GM19452 (cell line): ENCODE results near the gene MSMB.
"Not testable (repeated sequence)": the region's sequence is repeated elsewhere in the genome, so short reads cannot be mapped to it uniquely, and the experiment has no call there.

Experiments used
- ATAC-seq: cut with Tn5 transposase; IDR thresholded peaks from one replicate; pipeline ENCODE4 v1.9.1; 2021; ENCODE audit not compliant: unreplicated experiment

The MSMB gene

DNA sequence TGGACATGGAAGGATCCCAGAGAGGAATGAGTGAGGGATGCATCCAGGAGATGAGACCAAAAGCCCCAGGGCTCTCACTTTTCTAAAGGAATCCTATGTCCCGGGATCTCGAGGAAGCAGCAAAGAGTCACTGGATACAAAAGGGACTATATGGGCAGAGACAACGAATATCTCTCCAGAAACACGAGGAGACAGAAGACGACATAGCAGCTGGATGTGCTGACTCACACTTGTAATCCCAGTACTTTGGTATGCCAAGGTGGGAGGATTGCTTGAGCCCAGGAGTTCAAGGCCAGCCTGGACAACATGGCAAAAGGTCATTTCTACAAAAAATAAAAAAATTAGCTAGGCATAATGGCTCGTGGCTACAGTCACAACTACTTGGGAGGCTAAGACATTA lies 24.7 kb upstream of the MSMB start:
- no peak for ATAC-seq

DNA sequence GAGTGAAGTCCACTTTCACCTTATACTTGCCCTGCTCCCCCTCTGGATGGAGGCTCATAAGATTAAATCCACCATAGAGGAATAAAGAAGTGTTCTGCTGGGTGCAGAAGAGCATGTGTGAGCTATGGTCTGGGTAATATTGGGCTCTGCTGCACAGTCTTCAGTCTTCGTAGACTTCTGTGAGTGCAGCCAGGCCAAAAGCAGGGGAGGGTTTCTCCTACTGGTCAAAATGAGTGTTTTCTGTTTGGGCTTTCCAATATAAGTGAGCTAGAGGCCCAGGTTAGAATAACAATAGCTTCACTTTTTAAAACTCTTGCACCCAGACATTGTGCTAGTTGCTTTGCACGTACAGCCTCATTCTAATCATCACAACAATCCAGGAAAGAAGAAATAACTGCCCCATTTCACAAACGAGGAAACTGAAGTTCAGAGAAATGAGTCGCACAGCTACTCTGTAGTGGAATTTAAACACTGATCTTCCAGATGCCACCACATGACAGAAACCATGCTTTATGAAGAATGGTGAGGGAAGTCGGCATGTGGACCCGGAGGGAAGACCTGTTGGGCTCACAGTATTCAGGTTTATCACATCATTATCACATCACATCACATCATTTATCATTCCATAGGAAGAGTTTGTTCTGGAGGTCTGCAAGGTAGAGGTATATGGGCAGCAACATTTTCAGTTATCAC lies 23.8 kb upstream of the MSMB start:
- ATAC-seq = no peak

- ATAC-seq = no peak
Observed at GRCh38 chr10:46068905-46069304, 22.8 kb upstream of the MSMB start.

DNA sequence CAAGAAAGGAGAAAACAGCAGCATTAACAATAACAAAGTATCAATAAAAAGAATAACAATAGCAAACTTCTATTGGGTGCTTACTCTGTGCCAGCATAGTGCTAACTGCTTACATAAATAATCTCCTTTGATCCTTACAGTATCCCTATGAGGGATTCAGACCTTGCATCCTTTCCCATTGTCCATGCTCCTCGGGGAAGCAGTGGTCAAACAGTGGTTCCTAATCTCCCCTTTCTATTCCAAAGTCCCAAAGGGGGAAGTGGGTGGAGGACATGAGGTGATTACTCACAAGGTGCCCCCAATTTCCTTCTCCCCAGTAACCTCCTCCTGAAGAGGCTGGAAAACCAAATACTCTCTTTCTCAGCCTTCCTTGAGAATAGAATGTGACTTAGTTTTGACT lies 22.0 kb upstream of the MSMB start:
- no peak for ATAC-seq

GRCh38 chr10:46064269-46064817 lies 18.3 kb upstream of the MSMB start:
- no peak for ATAC-seq

DNA sequence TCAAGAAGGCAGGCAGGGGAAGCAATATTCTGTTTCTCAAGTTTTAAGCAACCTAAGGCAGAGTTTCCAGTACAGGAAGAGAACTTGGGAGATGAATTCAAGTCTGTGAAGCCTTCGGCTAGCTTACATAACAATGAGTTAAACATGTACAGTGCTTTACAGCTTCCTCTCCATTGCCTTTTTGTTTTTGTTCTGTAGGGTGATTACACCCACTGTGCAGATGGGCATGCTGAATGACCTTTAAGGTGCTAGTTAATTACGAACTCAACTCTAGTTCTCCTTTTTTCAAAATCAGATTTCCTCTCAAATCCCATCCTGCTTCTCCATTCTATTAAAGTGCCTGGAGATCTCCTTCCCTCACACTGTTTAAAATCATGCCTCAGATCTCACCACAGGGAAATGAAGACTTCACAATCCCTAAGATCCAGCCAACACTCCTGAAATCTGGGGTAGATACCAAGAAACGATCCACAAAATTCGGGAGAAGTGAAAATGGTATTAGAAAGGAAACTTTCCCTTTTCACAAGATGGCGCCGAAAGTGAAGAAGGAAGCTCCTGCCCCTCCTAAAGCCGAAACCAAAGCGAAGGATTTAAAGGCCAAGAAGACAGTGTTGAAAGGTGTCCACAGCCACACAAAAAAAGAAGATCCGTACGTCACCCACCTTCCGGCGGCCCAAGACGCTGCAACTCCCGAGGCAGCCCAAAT lies 16.8 kb upstream of the MSMB start:
- ATAC-seq = no peak

DNA sequence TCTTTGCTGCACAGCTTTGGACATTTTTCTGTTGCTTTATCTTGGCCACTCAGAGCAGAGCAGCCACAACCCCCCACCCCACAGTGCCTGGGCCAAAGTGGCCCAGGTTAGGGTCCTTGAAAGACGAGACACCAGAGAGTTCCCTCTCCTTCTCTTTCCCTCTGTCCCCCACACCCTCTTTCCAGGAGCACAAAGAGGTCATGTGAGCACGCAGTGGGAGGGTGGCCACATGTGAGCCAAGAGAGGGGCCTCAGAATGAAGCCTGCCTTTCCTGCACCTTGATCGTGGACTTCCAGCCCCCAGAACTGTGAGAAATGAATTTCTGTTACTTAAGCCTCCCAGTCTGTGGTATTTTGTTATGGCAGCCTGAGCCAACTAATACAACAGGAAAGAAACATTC lies 14.6 kb upstream of the MSMB start:
- ATAC-seq = no peak

DNA sequence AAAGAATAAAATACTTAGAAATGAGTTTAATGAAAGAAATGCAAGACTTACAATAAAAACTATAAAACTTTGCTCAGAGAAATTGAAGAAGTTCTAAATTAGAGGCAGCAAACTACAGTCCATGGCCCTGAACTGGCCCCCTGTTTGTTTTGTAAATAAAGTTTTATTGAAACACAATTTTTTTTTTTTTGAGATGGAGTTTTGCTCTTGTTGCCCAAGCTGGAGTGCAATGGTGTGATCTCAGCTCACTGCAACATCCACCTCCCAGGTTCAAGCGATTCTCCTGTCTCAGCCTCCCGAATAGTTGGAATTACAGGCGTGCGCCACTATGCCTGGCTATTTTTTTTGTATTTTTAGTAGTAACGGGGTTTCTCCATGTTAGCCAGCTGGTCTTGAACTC lies 11.9 kb upstream of the MSMB start:
- ATAC-seq = not testable (repeated sequence)

- no peak for ATAC-seq
Observed at GRCh38 chr10:46057038-46057437, 11.0 kb upstream of the MSMB start.

DNA sequence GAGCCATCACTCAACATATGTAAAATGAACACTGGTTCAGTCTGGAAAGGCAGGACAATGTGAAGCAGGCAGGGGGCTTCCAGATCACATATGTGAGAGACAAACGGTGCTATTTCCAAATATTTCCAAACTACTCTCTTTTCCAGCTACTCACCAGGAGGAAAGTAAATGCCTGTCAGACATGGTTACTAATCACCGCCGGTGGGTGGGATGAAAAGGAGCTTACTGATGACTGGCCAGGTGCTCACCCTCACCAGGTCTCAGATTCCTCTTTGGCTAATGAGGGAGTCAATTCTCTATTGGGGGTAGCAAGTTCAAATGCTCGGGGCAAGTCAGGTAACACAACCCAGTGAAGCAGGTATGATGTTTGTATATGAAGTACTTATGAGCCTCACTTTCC lies 9.7 kb upstream of the MSMB start:
- no peak for ATAC-seq

DNA sequence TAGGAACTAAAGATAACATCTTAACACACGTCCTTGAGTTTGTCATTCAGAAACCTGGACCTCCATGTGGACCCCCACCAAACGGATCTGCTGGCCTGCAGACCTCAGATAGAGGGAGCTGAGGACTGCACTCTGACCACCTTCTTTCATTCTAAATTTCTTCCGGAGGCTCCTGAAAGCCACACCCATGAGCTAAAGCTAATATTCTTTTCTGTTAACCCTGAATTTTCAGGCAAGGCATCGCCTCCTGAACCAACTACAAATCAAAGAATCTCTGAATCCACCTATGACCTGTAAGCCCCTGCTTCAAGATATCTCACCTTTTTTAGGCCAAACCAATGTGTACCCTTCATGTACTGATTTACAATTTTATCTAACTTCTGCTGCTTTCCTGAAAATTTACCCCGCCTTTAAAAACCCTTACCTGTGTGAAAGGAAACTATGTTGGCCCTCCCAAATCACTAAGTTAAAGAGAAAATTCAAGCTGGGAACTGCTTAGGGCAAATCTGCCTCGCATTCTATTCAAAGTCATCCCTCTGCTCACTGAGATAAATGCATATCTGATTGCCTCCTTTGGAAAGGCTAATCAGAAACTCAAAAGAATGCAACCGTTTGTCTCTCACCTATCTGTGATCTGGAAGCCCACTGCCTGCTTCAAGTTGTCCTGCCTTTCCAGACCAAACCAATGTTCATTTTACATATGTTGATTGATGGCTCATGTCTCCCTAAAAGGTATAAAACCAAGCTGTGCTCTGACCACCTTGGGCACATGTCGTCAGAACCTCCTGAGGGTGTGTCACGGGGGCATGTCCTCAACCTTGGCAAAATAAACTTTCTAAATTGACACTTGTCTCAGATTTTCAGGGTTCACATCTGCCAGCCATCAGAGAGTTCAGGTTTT lies 7.7 kb upstream of the MSMB start:
- ATAC-seq = no peak

GRCh38 chr10:46052791-46053375 lies 6.8 kb upstream of the MSMB start:
- no peak for ATAC-seq

DNA sequence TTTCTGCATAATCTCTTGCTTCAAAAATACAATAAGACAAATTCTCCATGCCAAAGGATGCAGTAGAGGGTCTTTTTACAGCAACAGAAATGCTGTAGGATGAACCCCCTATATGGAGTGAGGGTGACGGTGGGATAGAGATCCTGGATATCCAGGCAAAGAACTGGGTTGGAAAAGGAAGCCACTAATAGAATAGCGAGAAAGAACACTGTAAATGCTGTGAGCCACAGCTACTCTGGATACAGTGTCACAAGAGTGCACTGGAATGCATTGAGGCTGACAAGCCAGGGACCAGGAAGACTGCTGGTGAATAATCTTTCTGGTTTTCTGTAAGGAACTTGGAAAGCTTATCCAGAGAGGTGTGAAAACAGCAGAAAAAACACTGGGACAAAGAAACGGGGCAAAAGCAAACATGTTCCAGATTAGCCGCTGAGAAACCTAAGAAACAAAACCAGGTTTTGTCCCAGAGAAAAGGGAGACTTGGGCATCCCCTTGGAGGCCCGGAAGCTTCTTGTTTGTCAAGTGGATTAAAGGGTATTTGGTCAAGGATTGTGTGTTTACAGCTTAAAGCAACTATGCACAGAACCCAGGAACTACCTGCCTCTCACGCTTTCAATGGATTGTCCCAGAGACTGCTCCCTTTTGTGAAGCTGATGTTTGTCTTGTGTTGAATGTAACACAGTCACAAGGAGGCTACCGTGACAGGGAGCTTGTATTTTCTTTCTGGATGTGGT lies 6.2 kb upstream of the MSMB start:
- no peak for ATAC-seq

- no peak for ATAC-seq
Observed at GRCh38 chr10:46050941-46051623, 5.0 kb upstream of the MSMB start.

GRCh38 chr10:46049497-46049831 lies 3.4 kb upstream of the MSMB start:
- ATAC-seq = not testable (repeated sequence)

GRCh38 chr10:46048152-46048551 lies 2.1 kb upstream of the MSMB start:
- no peak for ATAC-seq

DNA sequence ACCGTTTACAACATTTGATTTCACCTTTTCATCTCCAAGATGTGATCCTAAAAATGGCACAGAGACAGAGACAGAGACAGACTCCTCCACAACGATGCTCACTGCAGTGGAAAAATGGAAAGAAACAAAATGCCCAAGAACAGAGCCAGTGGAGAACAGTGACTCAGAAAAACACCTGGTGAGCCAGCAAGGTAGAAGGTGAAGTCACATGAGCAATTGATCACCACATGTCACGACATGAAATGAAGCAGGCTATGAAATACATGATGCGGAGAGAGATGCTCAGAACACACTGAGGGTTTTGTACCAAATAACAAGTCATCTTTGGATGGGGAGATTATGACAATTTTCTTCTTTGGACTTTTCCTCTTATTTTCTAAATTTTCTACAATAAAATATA lies 3.5 kb downstream of the MSMB start:
- no peak for ATAC-seq

DNA sequence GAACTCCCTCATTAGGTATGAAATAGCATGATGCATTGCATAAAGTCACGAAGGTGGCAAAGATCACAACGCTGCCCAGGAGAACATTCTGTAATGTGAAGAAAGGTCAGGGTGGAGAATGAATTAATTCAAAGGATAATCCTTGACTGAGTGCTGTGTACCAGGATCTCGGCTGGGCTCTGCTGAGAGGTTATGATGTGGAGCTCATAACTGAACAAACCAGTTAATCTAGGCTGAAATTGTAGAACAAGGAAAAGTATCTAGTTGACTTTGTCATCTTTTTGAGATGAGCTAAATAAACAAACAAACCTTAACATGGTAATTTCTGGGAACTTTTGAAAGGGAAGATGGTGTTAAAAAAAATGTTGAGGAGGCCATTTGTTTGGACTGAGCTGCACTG lies 6.1 kb downstream of the MSMB start:
- ATAC-seq = no peak

DNA sequence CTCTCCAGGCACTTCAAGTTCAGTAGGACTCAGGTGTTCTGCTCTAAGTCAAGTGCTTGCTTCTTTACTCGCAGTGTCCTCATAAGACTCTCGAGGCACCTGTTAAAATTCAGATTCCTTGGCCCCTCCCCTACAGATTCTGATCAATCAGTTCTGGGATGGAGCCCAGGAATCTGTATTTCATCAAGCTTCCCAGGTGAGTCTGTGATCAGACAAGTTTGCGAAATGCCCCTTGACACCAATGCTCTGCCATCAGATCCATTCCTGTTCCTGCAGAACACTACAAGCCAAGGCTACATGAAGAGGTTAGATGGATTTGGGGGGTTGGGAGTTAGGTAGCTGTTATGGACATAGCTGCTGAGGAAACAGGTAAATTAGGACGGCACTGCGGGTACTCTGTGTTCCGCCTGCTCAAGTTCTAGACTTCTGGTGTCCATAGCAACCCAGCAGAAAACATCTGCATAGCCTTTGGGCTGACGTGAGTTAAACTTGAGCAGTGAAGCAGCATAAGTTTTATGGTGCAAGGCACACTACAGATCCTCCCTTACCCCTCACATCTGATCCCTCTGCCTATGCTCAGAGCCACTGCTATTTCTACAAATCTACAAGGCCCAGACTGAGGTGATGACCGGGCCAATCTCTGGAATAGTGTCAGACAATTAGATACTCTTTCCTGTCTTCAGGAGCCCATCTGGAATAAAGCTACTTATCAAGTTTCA lies 8.8 kb downstream of the MSMB start:
- ATAC-seq = no peak
